Measurements from ENCODE around the gene LMX1A.

The LMX1A gene

GRCh38 chr1:165355977-165356811 is at the start of gene LMX1A:
LMX1A (minus strand) TSS chr1:165356715; CDS start chr1:165355559, 1,156 bp downstream.
- DNase-seq = peak; percentile 44 to 87

GRCh38 chr1:165403835-165404482 is 47.4 kb upstream of the LMX1A start:
- peak; percentile 30 to 82 for DNase-seq

DNA sequence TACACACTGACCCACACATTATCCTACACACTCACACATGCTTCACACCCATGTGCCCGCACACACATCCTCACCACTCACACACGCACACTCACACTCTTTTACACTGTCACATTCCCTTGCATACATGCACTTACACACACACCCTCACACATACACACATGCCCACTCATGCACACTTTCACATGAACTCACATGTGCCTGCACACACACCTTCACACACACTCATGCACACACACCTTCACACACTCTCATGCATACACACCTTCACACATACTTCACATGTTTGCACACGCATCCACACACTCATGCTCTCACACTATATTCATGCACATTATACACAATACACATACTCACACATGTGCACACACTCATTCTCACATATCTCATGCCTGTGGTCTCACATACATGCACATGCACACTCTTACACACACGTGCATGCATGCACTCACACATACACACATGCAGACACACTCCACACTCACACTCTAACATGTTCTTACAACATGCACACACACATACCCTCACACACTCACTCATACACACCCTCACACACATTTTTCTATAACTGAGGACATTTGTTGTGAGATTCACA is 46.1 kb upstream of the LMX1A start:
- DNase-seq = no peak

- no peak for DNase-seq
Observed at GRCh38 chr1:165397944-165398343, 41.4 kb upstream of the LMX1A start.

DNA sequence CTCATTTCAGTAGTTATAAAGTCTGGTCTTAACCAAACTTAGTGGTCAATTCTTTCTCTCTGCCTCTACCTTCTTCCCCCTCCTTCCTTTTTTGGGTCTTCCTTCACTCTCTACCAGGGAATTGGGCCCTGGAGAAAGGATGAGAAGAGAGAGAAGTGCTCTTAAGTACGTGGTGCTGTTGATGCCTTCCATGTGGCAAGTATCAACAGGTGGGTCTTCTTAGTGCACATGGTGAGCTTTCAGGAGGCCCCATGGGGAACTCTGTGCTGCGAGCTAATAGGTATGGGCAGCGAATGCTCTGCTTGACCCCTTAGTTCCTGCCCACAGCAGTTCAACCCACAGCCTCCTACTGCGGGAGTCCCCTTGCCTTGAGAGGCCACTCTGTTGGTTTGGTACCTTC is 39.4 kb upstream of the LMX1A start:
- no peak for DNase-seq

DNA sequence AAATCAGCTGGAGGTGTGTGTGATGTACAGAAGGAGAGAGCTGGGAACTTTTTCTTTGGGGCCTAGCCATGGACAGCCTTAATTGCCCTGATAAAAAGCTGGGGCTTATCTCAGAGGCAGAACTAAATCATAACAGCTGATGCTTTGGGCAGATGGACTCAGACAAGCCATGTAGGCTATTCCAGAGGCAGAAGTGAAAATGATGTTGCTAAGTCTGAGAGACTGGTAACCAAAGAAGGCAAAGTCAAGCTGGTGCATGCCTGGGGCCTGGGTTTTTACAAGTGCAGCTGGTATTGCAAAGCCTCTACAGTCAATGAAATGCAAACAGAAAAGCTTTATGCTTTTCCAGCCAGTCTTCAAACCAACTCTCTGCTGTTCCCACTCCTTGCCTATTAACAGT is 39.0 kb upstream of the LMX1A start:
- peak; percentile 27 to 30 for DNase-seq

DNA sequence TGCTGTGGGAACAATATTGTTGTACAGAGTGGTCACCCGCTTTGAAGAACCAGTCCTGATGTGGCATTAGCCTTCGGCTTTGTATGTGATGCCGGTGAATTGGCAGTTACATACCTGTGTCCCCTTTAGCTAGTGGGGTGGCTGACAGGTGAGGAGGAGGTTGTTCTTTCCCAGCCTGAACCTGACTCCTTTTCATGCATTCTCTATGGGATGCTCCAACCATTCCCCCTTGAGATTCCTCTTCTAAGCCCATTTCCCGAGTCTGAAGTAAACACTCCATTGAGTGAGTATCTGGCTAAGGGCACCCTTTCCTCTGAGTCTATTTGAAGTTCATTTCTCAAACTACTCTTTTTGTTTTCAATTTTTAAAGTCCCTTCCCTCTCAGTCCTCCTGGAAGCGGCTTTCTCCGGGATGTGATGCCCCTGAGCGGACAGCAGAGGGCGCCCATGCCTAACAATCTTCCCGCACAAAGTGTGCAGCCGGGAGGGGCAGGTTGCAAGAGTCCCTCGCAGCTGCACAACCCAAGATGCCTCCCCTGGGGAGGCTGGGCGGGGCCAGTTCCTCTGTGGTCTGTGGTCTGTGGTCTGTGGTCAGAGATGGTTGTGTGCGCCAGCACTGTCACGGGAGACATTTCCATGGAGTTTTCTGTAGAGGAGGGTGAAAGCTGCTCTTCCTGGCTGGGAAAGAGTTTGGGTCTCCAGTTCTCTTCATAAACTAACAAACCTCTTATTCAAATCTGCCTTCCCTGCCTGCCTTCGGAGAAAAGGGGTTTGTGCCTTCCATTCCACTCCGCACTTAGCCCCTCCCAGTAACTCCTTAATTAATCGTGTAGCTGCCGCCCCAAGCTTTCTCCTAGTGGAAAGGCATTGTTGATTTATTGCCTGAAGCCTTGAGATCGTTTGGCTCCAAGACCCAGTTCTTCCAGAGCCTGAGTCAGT is 36.4 kb upstream of the LMX1A start:
- DNase-seq = peak; percentile 93 to 99

DNA sequence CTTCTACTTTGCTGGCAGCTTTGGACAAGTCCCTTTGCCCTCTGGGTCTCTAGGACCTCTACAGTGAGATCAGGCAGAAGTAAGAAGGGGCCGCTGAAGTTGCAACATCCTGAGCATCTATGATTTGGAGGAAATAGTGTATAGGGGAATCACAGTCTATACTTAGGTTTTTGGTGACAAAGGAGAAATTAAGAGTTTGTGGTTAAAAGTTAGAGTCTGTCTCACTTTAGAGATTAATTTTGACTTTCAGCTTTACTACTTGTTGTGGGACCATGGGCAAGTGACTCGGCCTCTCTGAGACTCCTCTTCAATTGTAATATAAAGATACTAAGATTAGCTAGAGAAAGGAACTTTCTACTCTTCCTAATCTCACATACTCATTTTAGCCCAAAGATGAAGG is 33.1 kb upstream of the LMX1A start:
- no peak for DNase-seq

GRCh38 chr1:165387961-165388360 is 31.4 kb upstream of the LMX1A start:
- no peak for DNase-seq

- DNase-seq = no peak
Observed at GRCh38 chr1:165387505-165387904, 31.0 kb upstream of the LMX1A start.

GRCh38 chr1:165383599-165384405 is 27.3 kb upstream of the LMX1A start:
- DNase-seq = no peak

- DNase-seq = no peak
Observed at GRCh38 chr1:165383067-165383466, 26.6 kb upstream of the LMX1A start.

GRCh38 chr1:165381745-165382505 is 25.4 kb upstream of the LMX1A start:
- DNase-seq = no peak

DNA sequence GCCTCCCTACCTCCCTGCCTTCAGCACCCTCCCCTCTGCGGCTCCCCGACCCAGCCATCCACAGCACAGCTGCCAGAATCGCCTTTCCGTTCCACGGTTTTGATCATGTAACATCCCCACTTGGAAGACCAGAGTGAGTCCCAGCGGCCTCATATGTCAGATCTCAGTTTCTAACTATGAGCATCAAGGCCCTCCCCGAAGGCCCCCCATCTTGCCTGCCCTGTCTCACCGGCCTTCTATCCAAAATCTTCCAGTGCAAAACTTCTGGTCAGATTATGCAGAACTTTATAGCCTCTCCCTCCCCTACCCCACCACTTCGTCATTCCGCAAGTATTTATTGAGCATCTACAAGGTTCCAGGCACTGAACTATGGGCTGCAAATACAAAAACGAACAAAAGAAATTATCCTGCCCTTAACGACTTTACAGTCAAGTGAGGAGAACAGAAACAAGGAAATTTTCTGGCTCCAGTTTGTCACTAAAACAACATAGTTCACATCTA is 20.3 kb upstream of the LMX1A start:
- DNase-seq = no peak

- DNase-seq = no peak
Observed at GRCh38 chr1:165376041-165376810, 19.7 kb upstream of the LMX1A start.

DNA sequence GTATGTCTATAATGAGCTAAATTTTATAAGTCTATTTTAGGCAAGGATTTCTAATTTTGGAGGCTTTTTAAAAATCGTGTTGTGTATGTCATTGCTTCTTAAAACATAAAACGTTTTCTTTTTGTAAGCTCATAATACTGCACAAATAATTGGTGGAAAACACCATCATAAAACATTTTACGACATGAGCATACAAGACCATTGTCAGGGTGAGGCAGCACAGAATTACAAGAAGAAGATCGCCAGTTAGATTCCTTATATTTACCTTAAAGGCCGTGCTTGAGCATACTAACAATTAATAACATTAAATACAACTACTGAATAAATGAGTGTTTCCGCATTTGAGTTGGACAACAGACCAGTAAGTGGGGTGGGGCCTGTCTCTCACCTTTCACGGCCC is 19.1 kb upstream of the LMX1A start:
- no peak for DNase-seq

- DNase-seq = no peak
Observed at GRCh38 chr1:165371588-165372225, 15.2 kb upstream of the LMX1A start.

DNA sequence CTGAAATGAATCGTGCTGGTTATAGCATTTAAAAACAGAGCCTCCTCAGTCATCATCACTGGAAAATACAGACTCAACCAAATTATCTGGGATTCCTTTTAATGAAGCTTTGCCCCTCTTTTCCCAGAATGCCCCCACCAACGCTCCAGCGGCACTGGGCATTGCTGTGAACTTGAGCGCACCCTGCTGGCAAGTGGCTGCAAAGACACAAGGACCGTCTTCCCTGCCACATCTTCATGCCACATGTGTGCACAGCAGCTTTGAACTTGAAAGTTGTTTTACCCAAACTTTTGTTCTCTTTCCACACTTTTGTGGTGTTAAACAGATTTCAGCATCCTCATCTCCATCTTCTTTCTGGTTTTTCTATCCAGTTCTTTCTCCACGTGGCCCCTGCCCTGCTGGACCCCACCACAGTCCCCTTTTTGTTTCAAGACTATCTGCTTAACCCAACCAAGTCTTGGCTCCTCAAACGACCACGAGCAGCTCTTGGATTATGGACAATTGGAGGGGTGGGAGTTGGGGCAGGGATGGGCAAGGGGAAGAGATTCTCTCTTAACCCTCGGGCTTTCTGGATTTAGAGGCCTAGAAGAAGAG is 12.8 kb upstream of the LMX1A start:
- DNase-seq = peak; percentile 66 to 84

DNA sequence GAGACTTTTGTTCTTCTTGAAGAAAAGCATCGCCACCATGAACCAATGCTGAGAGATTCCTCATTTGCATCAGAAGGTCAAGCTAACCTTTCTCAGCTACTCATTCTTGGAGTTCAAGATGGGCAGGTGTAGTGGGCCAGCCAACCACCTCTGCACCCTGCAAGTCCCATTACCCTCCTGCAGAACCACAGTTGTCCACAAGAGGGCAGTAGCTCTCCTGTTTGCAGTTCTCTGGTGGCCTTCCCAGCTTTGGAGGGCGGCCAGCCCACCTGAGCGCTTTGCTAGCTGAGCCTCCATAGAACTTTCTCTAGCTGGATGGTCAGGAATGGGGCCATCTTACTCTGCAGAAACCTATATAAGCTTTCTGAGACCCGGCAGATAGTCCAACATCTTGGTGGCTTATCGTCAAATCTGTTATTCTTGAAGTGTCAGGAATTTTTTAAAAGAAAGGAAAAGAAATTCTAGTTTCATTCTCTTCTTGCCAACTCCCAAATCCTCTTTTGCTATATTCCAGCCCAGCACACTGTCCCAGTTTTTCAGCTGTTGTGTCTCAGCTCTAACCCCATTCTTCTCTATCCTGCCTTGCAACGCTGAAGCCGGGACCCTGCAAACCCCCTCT is 11.0 kb upstream of the LMX1A start:
- peak; percentile 76 to 93 for DNase-seq
